Measurements from ENCODE around the gene KIF16B. TPM values are rescaled to one million over a fixed set of nuclear protein-coding genes. Genes with fewer than 3 reads are reported as not detected.

Gene KIF16B
- total and polyA plus RNA-seq, 8 donors, result 5.0 to 59.8 (median 24.2) TPM

DNA sequence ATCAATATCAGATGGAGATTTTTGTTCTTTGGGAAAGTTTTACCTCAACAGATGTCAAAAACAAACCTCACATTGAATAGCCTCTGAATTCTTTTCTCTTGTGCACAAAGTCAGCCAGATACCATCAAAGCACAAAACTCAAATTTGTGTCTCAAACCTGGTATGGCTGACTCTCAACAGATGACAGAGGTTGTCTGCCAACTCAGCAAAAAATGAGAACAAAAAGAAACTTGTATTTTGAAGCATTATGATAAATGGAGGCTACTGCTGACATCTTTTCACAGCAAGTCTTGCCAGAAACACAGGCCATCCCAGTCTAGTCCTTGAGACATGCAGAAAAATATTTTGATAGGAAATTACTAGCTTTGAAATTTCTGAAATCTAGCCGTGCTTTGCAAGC is 79.8 kb downstream of the KIF16B start:
- intact Hi-C loops (cut with DNase I; ENCODE audit: low total_unique reads), result no loop called here
- peaks cover 0 to 77% (median 69%) of the 10 kb centered on the region in 4 donors for H3K36me3 ChIP-seq
- H3K4me1 ChIP-seq, result no peaks in the 10 kb centered on the region
- H3K9me3 ChIP-seq, result no peaks in the 10 kb centered on the region
- DNase-seq, result no peak
- no peak overlapping the region for H3K27ac ChIP-seq
- no peak for TF ChIP-seq EP300 (IDR thresholded peaks at IDR 0.05)
- TF ChIP-seq, protein P1, sequence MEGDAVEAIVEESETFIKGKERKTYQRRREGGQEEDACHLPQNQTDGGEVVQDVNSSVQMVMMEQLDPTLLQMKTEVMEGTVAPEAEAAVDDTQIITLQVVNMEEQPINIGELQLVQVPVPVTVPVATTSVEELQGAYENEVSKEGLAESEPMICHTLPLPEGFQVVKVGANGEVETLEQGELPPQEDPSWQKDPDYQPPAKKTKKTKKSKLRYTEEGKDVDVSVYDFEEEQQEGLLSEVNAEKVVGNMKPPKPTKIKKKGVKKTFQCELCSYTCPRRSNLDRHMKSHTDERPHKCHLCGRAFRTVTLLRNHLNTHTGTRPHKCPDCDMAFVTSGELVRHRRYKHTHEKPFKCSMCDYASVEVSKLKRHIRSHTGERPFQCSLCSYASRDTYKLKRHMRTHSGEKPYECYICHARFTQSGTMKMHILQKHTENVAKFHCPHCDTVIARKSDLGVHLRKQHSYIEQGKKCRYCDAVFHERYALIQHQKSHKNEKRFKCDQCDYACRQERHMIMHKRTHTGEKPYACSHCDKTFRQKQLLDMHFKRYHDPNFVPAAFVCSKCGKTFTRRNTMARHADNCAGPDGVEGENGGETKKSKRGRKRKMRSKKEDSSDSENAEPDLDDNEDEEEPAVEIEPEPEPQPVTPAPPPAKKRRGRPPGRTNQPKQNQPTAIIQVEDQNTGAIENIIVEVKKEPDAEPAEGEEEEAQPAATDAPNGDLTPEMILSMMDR (IDR thresholded peaks at IDR 0.05), result no peak
- TF ChIP-seq POLR2A (IDR thresholded peaks at IDR 0.05), result no peak
- no peak for TF ChIP-seq POLR2AphosphoS5 (IDR thresholded peaks at IDR 0.05)
- no peak overlapping the region for H3K4me3 ChIP-seq
- 88 to 98% (median 95%) methylated on average over 1 of the region's 1 CpG for WGBS, 5 donors
- no peaks in the 10 kb centered on the region for H3K27me3 ChIP-seq

GRCh38 chr20:16491294-16491905 is 81.8 kb downstream of the KIF16B start:
- DNase-seq, result no peak
- intact Hi-C loops (cut with DNase I; ENCODE audit: low total_unique reads), result no loop called here
- no peaks in the 10 kb centered on the region for H3K27me3 ChIP-seq
- H3K36me3 ChIP-seq, result peaks cover 0 to 79% (median 69%) of the 10 kb centered on the region in 4 donors
- H3K9me3 ChIP-seq, result no peaks in the 10 kb centered on the region
- TF ChIP-seq, protein P1 (IDR thresholded peaks at IDR 0.05), result no peak
- TF ChIP-seq POLR2A (IDR thresholded peaks at IDR 0.05) (no peak), POLR2AphosphoS5 (IDR thresholded peaks at IDR 0.05) (no peak), EP300 (IDR thresholded peaks at IDR 0.05) (no peak)
- WGBS, 5 donors, result 77 to 91% (median 81%) methylated on average over 7 of the region's 7 CpGs
- H3K4me1 ChIP-seq, result no peaks in the 10 kb centered on the region
- H3K4me3 ChIP-seq, result no peak overlapping the region
- H3K27ac ChIP-seq, result no peak overlapping the region

DNA sequence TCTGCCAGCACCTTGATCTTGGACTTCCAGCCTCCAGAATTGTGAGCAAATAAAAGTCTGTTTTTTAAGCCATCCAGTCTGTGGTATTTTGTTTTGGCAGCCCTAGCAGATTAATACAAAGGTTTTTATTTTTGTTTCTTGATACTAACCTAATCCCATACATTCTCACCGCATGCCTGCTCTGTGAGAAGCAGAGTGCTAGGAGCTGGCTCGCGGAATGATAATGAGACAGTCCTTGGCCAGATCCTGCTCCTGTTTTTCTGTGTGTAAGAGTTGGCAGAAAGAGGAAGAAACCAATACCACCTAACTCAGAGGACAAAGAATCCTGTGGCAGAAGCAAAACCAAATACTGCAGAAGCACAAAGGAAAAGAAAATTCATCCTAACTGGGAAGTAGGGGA is 82.6 kb downstream of the KIF16B start:
- Histone ChIP-seq H3K9me3 (no peaks in the 10 kb centered on the region), H3K4me1 (no peaks in the 10 kb centered on the region), H3K36me3 (peaks cover 0 to 74% (median 64%) of the 10 kb centered on the region in 4 donors), H3K27ac (no peak overlapping the region), H3K27me3 (no peaks in the 10 kb centered on the region), H3K4me3 (no peak overlapping the region)
- no peak for DNase-seq
- 77 to 90% (median 84%) methylated on average over 3 of the region's 3 CpGs for WGBS, 5 donors
- TF ChIP-seq POLR2A (IDR thresholded peaks at IDR 0.05), result no peak
- TF ChIP-seq, protein P1 (IDR thresholded peaks at IDR 0.05), result no peak
- no peak for TF ChIP-seq EP300 (IDR thresholded peaks at IDR 0.05)
- TF ChIP-seq POLR2AphosphoS5 (IDR thresholded peaks at IDR 0.05), result no peak
- intact Hi-C loops (cut with DNase I; ENCODE audit: low total_unique reads), result no loop called here

GRCh38 chr20:16488616-16489015 is 84.6 kb downstream of the KIF16B start:
- DNase-seq, result no peak
- WGBS, 5 donors, result 76 to 94% (median 88%) methylated on average over 3 of the region's 3 CpGs
- H3K4me3 ChIP-seq, result no peak overlapping the region
- intact Hi-C loops (cut with DNase I; ENCODE audit: low total_unique reads), result no loop called here
- peaks cover 0 to 62% (median 54%) of the 10 kb centered on the region in 4 donors for H3K36me3 ChIP-seq
- H3K4me1 ChIP-seq, result no peaks in the 10 kb centered on the region
- no peak overlapping the region for H3K27ac ChIP-seq
- no peaks in the 10 kb centered on the region for H3K27me3 ChIP-seq
- no peak for TF ChIP-seq POLR2A (IDR thresholded peaks at IDR 0.05)
- TF ChIP-seq EP300 (IDR thresholded peaks at IDR 0.05), result no peak
- TF ChIP-seq, protein P1 (IDR thresholded peaks at IDR 0.05), result no peak
- TF ChIP-seq POLR2AphosphoS5 (IDR thresholded peaks at IDR 0.05), result no peak
- H3K9me3 ChIP-seq, result no peaks in the 10 kb centered on the region

All from stomach (tissue), 9 donors.